Measurements from ENCODE around the gene USP40.

Gene USP40

DNA sequence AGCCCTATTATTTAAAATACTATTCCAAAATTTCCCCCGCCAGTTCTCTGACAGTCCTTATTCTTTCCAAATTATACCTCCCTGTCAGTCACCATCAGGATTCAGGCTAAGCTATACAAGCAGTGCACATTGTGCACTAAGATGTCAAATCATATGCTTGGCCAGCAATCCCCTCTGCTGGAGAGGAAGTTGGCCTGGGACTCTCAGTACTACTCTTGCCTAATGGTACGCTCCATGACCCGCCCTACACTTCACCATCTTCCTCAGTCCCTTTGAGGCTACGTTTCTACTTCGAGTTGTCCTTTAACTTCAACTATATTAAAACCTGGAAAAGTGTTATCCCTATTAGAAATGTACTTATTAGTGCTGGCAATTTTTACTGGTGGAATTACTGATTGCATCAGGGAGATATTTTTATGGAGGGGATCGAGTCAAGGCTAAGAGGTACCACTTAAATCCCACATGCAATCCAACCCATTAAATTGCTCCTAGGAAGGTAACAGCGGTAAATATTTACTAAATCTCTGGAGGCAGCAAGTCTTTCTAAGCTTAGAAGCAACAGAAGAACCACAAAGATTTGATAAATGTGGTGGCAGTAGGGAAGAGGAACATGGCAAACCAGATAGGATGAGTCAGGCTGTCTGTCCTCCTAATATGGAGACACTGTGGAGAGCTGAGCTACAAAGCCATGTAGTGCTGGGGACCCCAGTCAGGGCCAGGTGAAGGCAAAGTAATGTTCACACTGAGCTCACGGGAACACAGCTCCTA is 2.7 kb downstream of the USP40 start:
- Mint-ChIP-seq H3K4me3 (peak overlapping the region; percentile 14 to 55 (median 36)), H3K9me3 (peaks cover 3% of the 10 kb centered on the region), H3K27ac (peak overlapping the region in 2 of 3 experiments; percentile 10 to 22), H3K4me1 (peaks cover 6% of the 10 kb centered on the region), H3K36me3 (ENCODE audit: low read depth) (peaks cover 37% of the 10 kb centered on the region), H3K27me3 (ENCODE audit: low read depth) (no peaks in the 10 kb centered on the region)
- TF ChIP-seq, protein P1, sequence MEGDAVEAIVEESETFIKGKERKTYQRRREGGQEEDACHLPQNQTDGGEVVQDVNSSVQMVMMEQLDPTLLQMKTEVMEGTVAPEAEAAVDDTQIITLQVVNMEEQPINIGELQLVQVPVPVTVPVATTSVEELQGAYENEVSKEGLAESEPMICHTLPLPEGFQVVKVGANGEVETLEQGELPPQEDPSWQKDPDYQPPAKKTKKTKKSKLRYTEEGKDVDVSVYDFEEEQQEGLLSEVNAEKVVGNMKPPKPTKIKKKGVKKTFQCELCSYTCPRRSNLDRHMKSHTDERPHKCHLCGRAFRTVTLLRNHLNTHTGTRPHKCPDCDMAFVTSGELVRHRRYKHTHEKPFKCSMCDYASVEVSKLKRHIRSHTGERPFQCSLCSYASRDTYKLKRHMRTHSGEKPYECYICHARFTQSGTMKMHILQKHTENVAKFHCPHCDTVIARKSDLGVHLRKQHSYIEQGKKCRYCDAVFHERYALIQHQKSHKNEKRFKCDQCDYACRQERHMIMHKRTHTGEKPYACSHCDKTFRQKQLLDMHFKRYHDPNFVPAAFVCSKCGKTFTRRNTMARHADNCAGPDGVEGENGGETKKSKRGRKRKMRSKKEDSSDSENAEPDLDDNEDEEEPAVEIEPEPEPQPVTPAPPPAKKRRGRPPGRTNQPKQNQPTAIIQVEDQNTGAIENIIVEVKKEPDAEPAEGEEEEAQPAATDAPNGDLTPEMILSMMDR (IDR thresholded peaks at IDR 0.05; ENCODE audit: unreplicated experiment in 3 of 3) = no peak

DNA sequence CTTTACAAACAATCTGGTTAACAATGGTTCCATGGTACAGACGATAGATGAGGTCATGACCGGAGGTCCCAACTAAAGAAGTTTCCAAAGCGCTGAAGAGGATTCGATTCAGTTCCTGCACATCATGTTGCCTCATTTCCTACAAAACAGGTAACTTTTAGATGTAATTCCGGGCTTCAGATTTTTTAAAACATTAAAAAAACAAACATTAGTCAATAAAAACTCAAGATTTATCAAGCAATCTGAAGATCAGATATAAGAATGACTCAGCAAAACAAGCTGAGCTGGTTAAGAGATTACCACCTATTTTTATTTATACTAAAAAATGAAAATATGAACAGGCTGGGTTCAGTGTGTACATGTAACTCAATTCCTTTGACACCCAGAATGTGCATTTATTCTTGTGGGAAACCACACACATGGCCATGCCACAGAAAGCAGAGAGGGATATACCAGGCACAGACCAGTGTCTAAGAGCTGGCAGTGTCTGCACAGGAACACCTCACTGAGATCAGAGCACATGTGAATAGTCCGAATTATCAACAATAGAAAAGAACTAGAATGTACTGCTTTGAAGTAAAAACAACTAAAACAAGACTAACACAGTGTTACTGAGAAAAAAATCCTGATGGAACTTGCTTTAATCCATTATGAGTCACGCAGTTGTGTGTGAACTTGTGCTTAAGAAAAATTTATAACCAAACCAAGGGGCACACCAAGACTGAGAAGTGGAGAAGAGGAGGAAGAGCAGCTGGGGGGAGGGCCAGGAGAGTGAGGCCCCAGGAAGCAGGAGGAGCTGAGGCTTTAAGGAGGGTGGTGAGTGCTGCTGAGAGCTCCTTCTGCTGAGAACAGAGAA is 9.5 kb downstream of the USP40 start:
- H3K4me3 Mint-ChIP-seq = no peak overlapping the region
- H3K9me3 Mint-ChIP-seq = peaks cover 3% of the 10 kb centered on the region
- H3K27ac Mint-ChIP-seq = peak overlapping the region in 2 of 3 experiments; percentile 6 to 67
- TF ChIP-seq, protein P1 (IDR thresholded peaks at IDR 0.05; ENCODE audit: unreplicated experiment in 3 of 3) = no peak
- no peaks in the 10 kb centered on the region for H3K27me3 Mint-ChIP-seq (ENCODE audit: low read depth)
- peaks cover 62% of the 10 kb centered on the region for H3K36me3 Mint-ChIP-seq (ENCODE audit: low read depth)
- peaks cover 5% of the 10 kb centered on the region for H3K4me1 Mint-ChIP-seq

DNA sequence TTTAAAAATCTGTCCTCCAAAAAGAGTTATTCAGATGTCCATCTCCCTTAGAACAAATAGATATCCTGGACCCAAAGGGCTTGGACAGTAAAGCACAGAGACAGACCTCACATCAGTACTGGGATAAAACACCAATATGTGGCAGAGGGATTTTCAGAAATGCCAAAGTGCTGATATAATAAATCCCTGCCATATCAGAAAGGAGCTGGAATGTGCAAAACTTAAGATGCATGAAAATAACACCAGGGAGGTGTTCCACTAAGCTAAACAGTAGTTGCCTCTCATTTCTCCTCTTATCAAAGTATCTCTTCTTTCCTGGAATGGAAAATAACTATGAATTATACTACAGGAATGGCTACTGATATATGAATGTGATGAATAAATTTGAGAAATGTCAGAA is 13.2 kb downstream of the USP40 start:
- no peak overlapping the region for H3K4me3 Mint-ChIP-seq
- no peaks in the 10 kb centered on the region for H3K9me3 Mint-ChIP-seq
- peaks cover 46% of the 10 kb centered on the region for H3K36me3 Mint-ChIP-seq (ENCODE audit: low read depth)
- TF ChIP-seq, protein P1 (IDR thresholded peaks at IDR 0.05; ENCODE audit: unreplicated experiment in 3 of 3) = no peak
- H3K27me3 Mint-ChIP-seq (ENCODE audit: low read depth) = no peaks in the 10 kb centered on the region
- peak overlapping the region; percentile 50 to 94 (median 84) for H3K27ac Mint-ChIP-seq
- peaks cover 5% of the 10 kb centered on the region for H3K4me1 Mint-ChIP-seq

DNA sequence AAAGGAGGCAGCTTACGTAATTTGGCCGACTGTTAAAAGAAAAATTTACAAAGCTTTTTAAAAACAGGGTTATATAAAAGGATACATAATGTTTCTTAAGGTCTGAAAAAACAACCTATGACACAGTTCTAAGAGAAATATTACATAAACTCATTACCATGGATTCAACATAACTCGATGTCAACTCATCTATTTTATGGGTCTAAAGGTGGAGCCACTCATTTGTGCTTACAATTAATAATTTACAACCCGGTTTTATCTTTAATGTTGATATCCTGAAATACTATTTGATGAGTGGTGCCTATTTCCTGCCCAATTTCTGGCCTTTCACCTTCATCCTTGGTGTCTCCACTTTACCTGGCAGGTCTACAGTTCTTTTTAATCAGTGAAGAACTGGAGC is 15.1 kb downstream of the USP40 start:
- peak overlapping the region in 2 of 3 experiments; percentile 17 to 94 for H3K27ac Mint-ChIP-seq
- H3K4me1 Mint-ChIP-seq = no peaks in the 10 kb centered on the region
- H3K36me3 Mint-ChIP-seq (ENCODE audit: low read depth) = peaks cover 44% of the 10 kb centered on the region
- no peaks in the 10 kb centered on the region for H3K9me3 Mint-ChIP-seq
- H3K27me3 Mint-ChIP-seq (ENCODE audit: low read depth) = no peaks in the 10 kb centered on the region
- TF ChIP-seq, protein P1 (IDR thresholded peaks at IDR 0.05; ENCODE audit: unreplicated experiment in 3 of 3) = no peak
- no peak overlapping the region for H3K4me3 Mint-ChIP-seq

DNA sequence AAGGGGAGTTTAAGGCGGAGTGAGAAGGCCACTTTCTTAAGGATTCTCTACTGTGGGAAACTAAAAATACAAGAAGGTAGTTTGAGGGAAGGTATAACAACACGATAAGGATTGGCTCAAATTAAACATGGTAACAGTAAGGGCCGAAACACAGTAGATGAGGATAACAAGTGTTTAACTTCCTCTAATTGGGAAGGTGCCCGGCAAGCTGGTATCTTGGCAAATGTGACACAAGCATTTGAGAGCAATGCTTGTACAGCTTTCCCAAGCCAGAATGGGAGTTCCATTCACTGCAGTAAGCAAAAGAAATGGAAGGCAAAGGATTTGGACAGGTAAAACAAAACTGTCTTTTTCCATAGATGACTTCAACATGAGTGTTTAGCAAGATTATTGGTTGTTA is 19.8 kb downstream of the USP40 start:
- Mint-ChIP-seq H3K36me3 (ENCODE audit: low read depth) (peaks cover 60% of the 10 kb centered on the region), H3K4me3 (no peak overlapping the region), H3K4me1 (peaks cover 6% of the 10 kb centered on the region), H3K27me3 (ENCODE audit: low read depth) (no peaks in the 10 kb centered on the region), H3K27ac (no peak overlapping the region), H3K9me3 (no peaks in the 10 kb centered on the region)
- TF ChIP-seq, protein P1 (IDR thresholded peaks at IDR 0.05; ENCODE audit: unreplicated experiment in 3 of 3) = no peak
